ENCODE data around the gene MISP.

DNA sequence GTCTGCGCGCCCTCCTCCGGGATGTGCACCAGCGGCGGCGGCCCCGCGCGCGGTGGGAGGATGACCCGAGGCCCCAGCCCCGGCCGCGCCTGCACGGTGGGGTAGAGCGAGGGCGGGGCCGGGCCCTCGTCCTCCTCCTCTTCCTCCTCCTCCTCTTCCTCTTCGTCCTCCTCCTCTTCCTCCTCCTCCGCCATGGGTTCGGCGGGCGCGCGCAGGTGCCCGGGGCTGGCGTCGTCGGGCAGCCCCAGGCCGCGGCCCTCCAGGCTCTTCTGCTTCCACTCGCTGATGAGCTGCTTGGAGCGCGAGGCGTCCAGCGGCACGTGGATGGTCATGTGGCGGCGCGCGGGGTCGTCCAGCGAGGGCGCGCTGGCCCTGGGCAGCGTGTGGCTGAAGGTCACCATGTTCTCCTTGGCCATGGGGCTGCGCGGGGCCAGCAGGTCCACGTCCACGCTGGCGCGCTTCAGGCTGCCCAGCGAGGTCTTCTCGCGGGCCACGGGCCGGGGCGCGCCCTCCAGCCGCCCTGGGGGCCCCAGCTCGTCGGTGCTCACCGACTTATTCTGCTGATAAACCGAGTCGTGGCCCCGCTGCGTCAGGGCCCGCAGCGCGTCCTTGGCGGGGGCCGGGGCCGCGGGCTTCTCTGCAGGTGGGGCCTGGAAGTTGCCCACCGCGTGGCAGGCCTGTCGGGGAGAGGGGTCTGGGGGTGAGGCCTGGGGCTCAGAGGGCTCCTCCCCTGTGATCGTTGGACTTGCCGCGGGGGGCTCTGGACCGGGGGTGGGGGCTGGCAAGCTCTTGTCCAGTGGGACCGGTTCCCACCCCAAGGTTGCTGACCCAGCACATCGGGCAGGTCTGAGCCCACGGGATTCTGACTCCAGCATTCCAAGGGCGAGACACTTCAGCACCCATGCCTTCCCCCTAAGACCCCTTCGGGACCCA, 62.6 kb downstream of the MISP start:
- TF ChIP-seq CREB5 (CRISPR knock-in tag; IDR thresholded peaks at IDR 0.05; ENCODE audit: low read depth) (no peak), PATZ1 (CRISPR knock-in tag; IDR thresholded peaks at IDR 0.05; ENCODE audit: borderline replicate concordance) (no peak)
